BJ (cell line): ENCODE results near the gene PTCD2. TPM values are rescaled to one million over a fixed set of nuclear protein-coding genes. Genes with fewer than 3 reads are reported as not detected.

Source experiments
- CTCF ChIA-PET: fragments of 350-600 bp; formaldehyde crosslinking; extraction: SDS; loops from one replicate; lab custom pipeline; 2021; ENCODE audit warnings: antibody characterized with exemption, inconsistent platforms; lab: Yijun Ruan, JAX
- POLR2A ChIA-PET: fragments of 300-600 bp; sonication (Branson Sonifier 250); formaldehyde crosslinking; extraction: SDS; loops from one replicate; lab custom pipeline; 2021; ENCODE audit warnings: antibody characterized with exemption; lab: Charles Lee
- DNase-seq: peaks from one replicate; pipeline ENCODE4 v3.0.0-alpha.2; 2011; ENCODE audit warnings: low read depth
- H3K27me3 ChIP-seq: 2 replicates; pipeline ENCODE4 v1.6.0; 2011; ENCODE audit warnings: low read length; ENCODE audit not compliant: control insufficient read depth, insufficient read depth
- H3K36me3 ChIP-seq: 2 replicates; pipeline ENCODE4 v1.5.1; 2011; ENCODE audit warnings: low read length; ENCODE audit not compliant: control insufficient read depth, insufficient read depth
- H3K4me3 ChIP-seq: 2 replicates; pipeline ENCODE4 v1.5.1; 2011; ENCODE audit warnings: low read depth, mild to moderate bottlenecking, control low read depth, low read length
- polyA plus RNA-seq: library from polyadenylated mRNA; depleted of rRNA; stranded (reverse); fragments of >200 nt; gene quantifications from 2 replicates; pipeline ENCODE4 v1.2.3, GENCODE V29; 2011
- TF ChIP-seq, protein P1 (sequence below): IDR thresholded peaks from 2 replicates; pipeline ENCODE4 v1.5.1; 2011; ENCODE audit warnings: low read depth, mild to moderate bottlenecking, control low read depth, inconsistent platforms, low read length, moderate library complexity; ENCODE audit not compliant: insufficient read depth

Gene PTCD2
- polyA plus RNA-seq, 1 experiment: 7.7 TPM

GRCh38 chr5:72353046-72353445 lies 32.9 kb downstream of the PTCD2 start:
- TF ChIP-seq, protein P1, sequence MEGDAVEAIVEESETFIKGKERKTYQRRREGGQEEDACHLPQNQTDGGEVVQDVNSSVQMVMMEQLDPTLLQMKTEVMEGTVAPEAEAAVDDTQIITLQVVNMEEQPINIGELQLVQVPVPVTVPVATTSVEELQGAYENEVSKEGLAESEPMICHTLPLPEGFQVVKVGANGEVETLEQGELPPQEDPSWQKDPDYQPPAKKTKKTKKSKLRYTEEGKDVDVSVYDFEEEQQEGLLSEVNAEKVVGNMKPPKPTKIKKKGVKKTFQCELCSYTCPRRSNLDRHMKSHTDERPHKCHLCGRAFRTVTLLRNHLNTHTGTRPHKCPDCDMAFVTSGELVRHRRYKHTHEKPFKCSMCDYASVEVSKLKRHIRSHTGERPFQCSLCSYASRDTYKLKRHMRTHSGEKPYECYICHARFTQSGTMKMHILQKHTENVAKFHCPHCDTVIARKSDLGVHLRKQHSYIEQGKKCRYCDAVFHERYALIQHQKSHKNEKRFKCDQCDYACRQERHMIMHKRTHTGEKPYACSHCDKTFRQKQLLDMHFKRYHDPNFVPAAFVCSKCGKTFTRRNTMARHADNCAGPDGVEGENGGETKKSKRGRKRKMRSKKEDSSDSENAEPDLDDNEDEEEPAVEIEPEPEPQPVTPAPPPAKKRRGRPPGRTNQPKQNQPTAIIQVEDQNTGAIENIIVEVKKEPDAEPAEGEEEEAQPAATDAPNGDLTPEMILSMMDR: no peak
- no peak for DNase-seq
- Histone ChIP-seq H3K27me3 (no peaks in the 10 kb centered on the region), H3K36me3 (no peaks in the 10 kb centered on the region), H3K4me3 (no peak overlapping the region)
- POLR2A ChIA-PET: no interaction called here
- CTCF ChIA-PET: interaction anchor here (0.8 kb wide), 1 partner anchor 173 kb away, joined by 3 read pairs; no protein-coding TSS in a partner anchor

DNA sequence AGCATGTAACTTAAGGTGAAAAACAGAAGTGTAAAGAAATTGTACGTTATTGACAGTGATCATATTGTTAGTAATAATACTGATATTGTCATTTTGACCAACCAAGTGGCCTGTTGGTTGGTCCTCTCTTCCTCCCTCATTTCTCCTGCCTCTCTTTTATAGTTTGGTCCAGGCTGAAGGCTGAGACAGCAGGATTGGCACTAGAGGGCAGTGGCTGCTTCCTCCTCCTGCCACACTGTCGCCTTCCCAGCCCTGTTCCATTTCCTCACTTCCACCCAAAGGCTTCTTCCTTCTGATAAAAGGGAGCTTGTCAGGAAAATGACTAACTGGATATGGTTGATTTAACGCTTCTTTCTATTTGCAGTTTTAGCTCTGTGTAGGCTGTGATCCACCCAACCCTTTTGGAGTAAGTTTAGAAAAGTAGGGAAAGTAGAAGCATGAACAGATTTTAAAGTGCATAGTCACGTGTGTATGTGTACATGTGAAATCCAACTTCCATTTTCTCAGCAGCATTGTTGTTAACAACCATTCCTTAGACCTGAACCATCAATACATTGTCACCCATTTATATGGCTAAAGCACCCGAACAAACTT lies 35.6 kb downstream of the PTCD2 start:
- ChIA-PET CTCF (interaction anchor here (0.6 to 2.7 kb wide), 3 partner anchors 10 to 168 kb away, joined by 3 to 16 read pairs (median 4); no protein-coding TSS in a partner anchor), POLR2A (no interaction called here)
- Histone ChIP-seq H3K27me3 (no peaks in the 10 kb centered on the region), H3K4me3 (no peak overlapping the region), H3K36me3 (peaks cover 3% of the 10 kb centered on the region; the same call in 1 of the 2 replicates)
- TF ChIP-seq, protein P1: peak; percentile 61
- DNase-seq: no peak

- H3K27me3 ChIP-seq: no peaks in the 10 kb centered on the region
- H3K4me3 ChIP-seq: no peak overlapping the region
- ChIA-PET POLR2A (no interaction called here), CTCF (interaction anchor here (0.7 to 2.7 kb wide), 4 partner anchors 10 to 168 kb away, joined by 3 to 16 read pairs (median 4); no protein-coding TSS in a partner anchor)
- no peak for DNase-seq
- TF ChIP-seq, protein P1: no peak
- H3K36me3 ChIP-seq: peaks cover 3% of the 10 kb centered on the region; the same call in 1 of the 2 replicates
Measured at GRCh38 chr5:72356361-72356760, 36.2 kb downstream of the PTCD2 start.

DNA sequence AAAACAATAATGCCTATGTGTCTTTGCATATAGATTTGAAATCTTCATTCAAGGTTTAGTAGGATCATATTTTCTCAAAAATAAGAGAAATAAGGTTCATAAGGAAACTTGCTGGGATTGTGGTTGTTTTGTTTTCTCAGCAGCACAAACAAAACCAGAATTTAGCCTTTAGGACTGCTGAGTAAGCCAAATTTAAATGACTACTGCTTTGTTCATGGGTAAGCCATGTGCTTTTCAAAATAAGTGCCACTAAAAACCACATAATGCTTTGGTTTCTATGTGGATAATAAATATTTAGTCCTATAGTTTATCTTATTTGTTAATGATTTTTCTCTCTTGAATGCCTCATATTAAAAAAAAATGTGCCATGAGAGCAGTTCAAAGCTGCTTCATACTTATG lies 38.8 kb downstream of the PTCD2 start:
- TF ChIP-seq, protein P1: no peak
- H3K4me3 ChIP-seq: no peak overlapping the region
- CTCF ChIA-PET: interaction anchor here (0.7 to 3.5 kb wide), 2 partner anchors 165 to 252 kb away, joined by 3 to 13 read pairs; no protein-coding TSS in a partner anchor
- no peak for DNase-seq
- POLR2A ChIA-PET: no interaction called here
- no peaks in the 10 kb centered on the region for H3K27me3 ChIP-seq
- H3K36me3 ChIP-seq: peaks cover 3% of the 10 kb centered on the region

DNA sequence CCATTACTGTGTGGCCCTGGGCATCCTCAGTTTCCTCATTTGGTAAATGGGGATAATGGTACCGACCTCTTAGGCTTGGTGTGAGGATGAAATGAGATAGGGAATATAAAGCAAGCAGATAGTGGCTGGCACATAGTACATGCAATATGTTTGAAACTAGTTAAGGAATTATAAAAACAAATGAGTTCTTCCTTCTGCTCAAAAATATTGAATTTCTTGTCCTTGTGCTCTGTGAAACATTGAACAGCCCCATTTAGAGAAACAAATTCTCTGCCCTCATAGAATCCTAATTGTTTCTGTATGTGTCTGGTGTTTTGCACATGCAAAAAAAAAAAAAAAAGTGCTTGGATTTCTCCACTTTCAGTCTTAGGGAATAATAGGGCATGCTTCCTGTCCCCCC lies 39.7 kb downstream of the PTCD2 start:
- ChIA-PET CTCF (interaction anchor here (0.7 to 3.5 kb wide), 3 partner anchors 66 to 251 kb away, joined by 3 to 13 read pairs (median 3); no protein-coding TSS in a partner anchor), POLR2A (no interaction called here)
- no peak for DNase-seq
- peaks cover 3% of the 10 kb centered on the region for H3K36me3 ChIP-seq
- TF ChIP-seq, protein P1: no peak
- H3K4me3 ChIP-seq: no peak overlapping the region
- H3K27me3 ChIP-seq: no peaks in the 10 kb centered on the region
